H9 (cell line): ENCODE results near the gene DLGAP4. TPM values are rescaled to one million over a fixed set of nuclear protein-coding genes. Genes with fewer than 3 reads are reported as not detected.

Experiments
- DNase-seq: peaks from one replicate; pipeline ENCODE4 v3.0.0-alpha.2; 2017
- H2AFZ ChIP-seq: one replicate; pipeline ENCODE4 v1.6.1; 2013; ENCODE audit warnings: mild to moderate bottlenecking, low read length, control low read depth, moderate library complexity
- H2AK5ac ChIP-seq: 2 replicates; pipeline ENCODE4 v1.6.1; 2013; ENCODE audit warnings: low read length, control low read depth, mixed read lengths; ENCODE audit not compliant: insufficient read length
- H2BK120ac ChIP-seq: one replicate; pipeline ENCODE4 v1.6.1; 2013; ENCODE audit warnings: low read depth, mild to moderate bottlenecking, low read length, control low read depth, inconsistent platforms; ENCODE audit not compliant: poor library complexity, severe bottlenecking
- H2BK12ac ChIP-seq: 2 replicates; pipeline ENCODE4 v1.6.1; 2013; ENCODE audit warnings: low read length, control low read depth, mixed read lengths, low read depth; ENCODE audit not compliant: insufficient read length
- H2BK15ac ChIP-seq: 2 replicates; pipeline ENCODE4 v1.6.1; 2013; ENCODE audit warnings: low read depth, low read length, control low read depth
- H2BK20ac ChIP-seq: one replicate; pipeline ENCODE4 v1.6.1; 2013; ENCODE audit warnings: low read depth, mild to moderate bottlenecking, low read length, control low read depth, inconsistent platforms; ENCODE audit not compliant: poor library complexity, severe bottlenecking
- H2BK5ac ChIP-seq: 2 replicates; pipeline ENCODE4 v1.6.1; 2013; ENCODE audit warnings: low read length, control low read depth, mixed read lengths; ENCODE audit not compliant: insufficient read length
- H3K14ac ChIP-seq: 2 replicates; pipeline ENCODE4 v1.6.1; 2013; ENCODE audit warnings: low read length, control low read depth; ENCODE audit not compliant: insufficient read depth
- H3K18ac ChIP-seq: 2 replicates; pipeline ENCODE4 v1.6.1; 2013; ENCODE audit warnings: low read depth, mild to moderate bottlenecking, mixed read lengths, low read length, control low read depth; ENCODE audit not compliant: insufficient read length
- H3K23ac ChIP-seq: 2 replicates; pipeline ENCODE4 v1.6.1; 2013; ENCODE audit warnings: low read length, control low read depth, mixed read lengths, low read depth; ENCODE audit not compliant: insufficient read length
- H3K23me2 ChIP-seq: 2 replicates; pipeline ENCODE4 v1.6.1; 2013; ENCODE audit warnings: low read depth, mild to moderate bottlenecking, mixed read lengths, low read length, control low read depth; ENCODE audit not compliant: insufficient read length, poor library complexity, severe bottlenecking
- H3K27ac ChIP-seq: 2 replicates; pipeline ENCODE4 v1.5.1; 2013; ENCODE audit warnings: low read length, control low read depth, mixed read lengths, low read depth; ENCODE audit not compliant: insufficient read length
- H3K27me3 ChIP-seq: 2 replicates; pipeline ENCODE4 v1.6.1; 2013; ENCODE audit warnings: low read length, control low read depth, inconsistent platforms; ENCODE audit not compliant: insufficient read depth
- H3K4ac ChIP-seq: 2 replicates; pipeline ENCODE4 v1.6.1; 2013; ENCODE audit warnings: low read depth, mild to moderate bottlenecking, control low read depth, inconsistent platforms, low read length, moderate library complexity
- H3K4me1 ChIP-seq: 2 replicates; pipeline ENCODE4 v1.6.1; 2013; ENCODE audit warnings: low read length, control low read depth, inconsistent platforms; ENCODE audit not compliant: insufficient read depth
- H3K4me2 ChIP-seq: 2 replicates; pipeline ENCODE4 v1.6.1; 2013; ENCODE audit warnings: low read length, control low read depth, mixed read lengths; ENCODE audit not compliant: insufficient read length, insufficient read depth
- H3K56ac ChIP-seq: 2 replicates; pipeline ENCODE4 v1.6.1; 2013; ENCODE audit warnings: low read depth, mild to moderate bottlenecking, mixed read lengths, low read length, control low read depth; ENCODE audit not compliant: insufficient read length
- H3K79me1 ChIP-seq: 2 replicates; pipeline ENCODE4 v1.6.1; 2013; ENCODE audit warnings: low read depth, mild to moderate bottlenecking, moderate library complexity, low read length, control low read depth, inconsistent platforms; ENCODE audit not compliant: insufficient read depth, poor library complexity, severe bottlenecking
- H3K79me2 ChIP-seq: 2 replicates; pipeline ENCODE4 v1.6.1; 2013; ENCODE audit warnings: low read length, control low read depth, inconsistent platforms; ENCODE audit not compliant: insufficient read depth
- H3K9ac ChIP-seq: 2 replicates; pipeline ENCODE4 v1.6.1; 2013; ENCODE audit warnings: low read length, control low read depth, mixed read lengths; ENCODE audit not compliant: insufficient read length; ENCODE audit errors: extremely low read depth
- H3K9me3 ChIP-seq: one replicate; pipeline ENCODE4 v1.6.1; 2013; ENCODE audit warnings: low read depth, low read length, inconsistent platforms; ENCODE audit not compliant: control insufficient read depth
- H3T11ph ChIP-seq: one replicate; pipeline ENCODE4 v1.6.1; 2013; ENCODE audit warnings: mild to moderate bottlenecking, low read length, control low read depth, inconsistent platforms
- H4K20me1 ChIP-seq: one replicate; pipeline ENCODE4 v1.6.1; 2013; ENCODE audit not compliant: control insufficient read depth, insufficient read length, insufficient read depth
- H4K5ac ChIP-seq: 2 replicates; pipeline ENCODE4 v1.6.1; 2013; ENCODE audit warnings: low read depth, mild to moderate bottlenecking, mixed read lengths, low read length, control low read depth; ENCODE audit not compliant: insufficient read length
- H4K8ac ChIP-seq: replicated peaks from 2 replicates; pipeline ENCODE4 v1.6.1; 2013; ENCODE audit warnings: low read length, control low read depth, mixed read lengths, low read depth; ENCODE audit not compliant: insufficient read length
- H4K91ac ChIP-seq: 2 replicates; pipeline ENCODE4 v1.6.1; 2013; ENCODE audit warnings: low read depth, mild to moderate bottlenecking, moderate library complexity, mixed read lengths, low read length, control low read depth; ENCODE audit not compliant: insufficient read length
- H3K27ac Mint-ChIP-seq, 3 experiments: 2 replicates in 2 of 3; 3 replicates in 1 of 3; pipeline ENCODE4 v1.8.0; 2020 to 2021; ENCODE audit warnings: mixed read lengths in 3 of 3, mild to moderate bottlenecking in 1 of 3, moderate library complexity in 1 of 3
- H3K27me3 Mint-ChIP-seq: 2 replicates; pipeline ENCODE4 v1.8.0; 2021; ENCODE audit warnings: low read depth, mild to moderate bottlenecking, moderate library complexity, mixed read lengths
- H3K36me3 Mint-ChIP-seq, 3 experiments: 2 replicates in 2 of 3; 3 replicates in 1 of 3; pipeline ENCODE4 v1.8.0; 2020 to 2021; ENCODE audit warnings: low read depth in 3 of 3, mixed read lengths in 3 of 3; ENCODE audit not compliant: insufficient read depth in 1 of 3
- H3K4me1 Mint-ChIP-seq, 2 experiments: 2 replicates each; pipeline ENCODE4 v1.8.0; 2020; ENCODE audit warnings: mixed read lengths in 2 of 2
- H3K4me3 Mint-ChIP-seq, 2 experiments: 2 replicates in 1 of 2; 3 replicates in 1 of 2; pipeline ENCODE4 v1.8.0; 2020 to 2021; ENCODE audit warnings: mild to moderate bottlenecking in 2 of 2, mixed read lengths in 2 of 2, moderate library complexity in 1 of 2
- H3K9me3 Mint-ChIP-seq, 2 experiments: 2 replicates in 1 of 2; 3 replicates in 1 of 2; pipeline ENCODE4 v1.8.0; 2020; ENCODE audit warnings: mild to moderate bottlenecking in 2 of 2, mixed read lengths in 2 of 2, moderate library complexity in 1 of 2
- WGBS: extraction: QIAGEN DNeasy Blood & Tissue Kit; methylation state at CpG from one replicate; pipeline ENCODE4 v1.1.7; 2013; ENCODE audit warnings: missing lambda C conversion rate, low lambda C conversion rate, mixed read lengths; ENCODE audit not compliant: insufficient read length; ENCODE audit errors: extremely low coverage; 5-methylcytosine and 5-hydroxymethylcytosine counted together
- total RNA-seq: library from RNA; stranded (reverse); gene quantifications from 2 replicates; pipeline ENCODE4 v1.2.1, GENCODE V29; 2021
- TF ChIP-seq, protein P1 (sequence below): fragments of 200-600 bp; sonication (generic); conservative IDR thresholded peaks from 3 replicates; pipeline ENCODE4 v1.8.0; 2021; ENCODE audit warnings: antibody characterized with exemption, mild to moderate bottlenecking

DLGAP4 gene
- total RNA-seq, 1 experiment from 2014 or later: 48.0 TPM

DNA sequence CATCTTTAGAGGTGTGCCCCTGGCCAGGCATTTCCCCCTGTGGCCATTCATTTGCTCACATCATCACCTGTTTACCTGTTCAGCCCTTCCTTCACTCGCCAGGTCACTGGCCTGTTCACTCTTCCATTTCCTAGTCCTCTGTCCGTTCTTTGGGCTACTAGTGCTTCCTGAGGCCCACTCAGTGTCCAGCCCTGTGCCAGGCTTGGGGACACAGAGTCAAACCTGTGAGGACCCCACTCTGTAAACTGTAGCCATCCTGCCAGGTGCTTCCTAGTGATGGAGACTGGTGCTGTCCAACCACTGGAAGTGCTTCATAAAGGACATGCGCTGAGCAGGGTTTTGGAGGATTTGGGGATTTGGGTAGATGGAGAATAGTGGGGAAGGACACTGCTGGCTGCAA, 3.5 kb downstream of the DLGAP4 start:
- Mint-ChIP-seq H3K9me3 (no peaks in the 10 kb centered on the region), H3K4me1 (peaks cover 9 to 24% of the 10 kb centered on the region in 2 experiments), H3K36me3 (no peaks in the 10 kb centered on the region), H3K27ac (no peak overlapping the region), H3K27me3 (peaks cover 67% of the 10 kb centered on the region), H3K4me3 (no peak overlapping the region)
- Histone ChIP-seq H3K79me1 (no peaks in the 10 kb centered on the region), H4K5ac (no peak overlapping the region), H2BK120ac (no peak overlapping the region), H2BK15ac (no peak overlapping the region), H3K9me3 (no peaks in the 10 kb centered on the region), H3K27ac (no peak overlapping the region), H3K56ac (no peak overlapping the region), H4K8ac (no peak overlapping the region), H4K20me1 (peaks cover 3% of the 10 kb centered on the region), H2AFZ (no peak overlapping the region), H3K9ac (no peak overlapping the region), H4K91ac (no peak overlapping the region), H3K18ac (no peak overlapping the region), H2BK12ac (no peak overlapping the region), H3K27me3 (peaks cover 5% of the 10 kb centered on the region; the same call in 1 of the 2 replicates), H3K4me1 (no peaks in the 10 kb centered on the region), H3T11ph (no peak overlapping the region), H3K14ac (no peak overlapping the region), H2BK5ac (no peak overlapping the region), H3K4me2 (no peak overlapping the region), H3K23me2 (peaks cover 11% of the 10 kb centered on the region), H2BK20ac (no peak overlapping the region), H3K79me2 (no peaks in the 10 kb centered on the region), H3K4ac (no peak overlapping the region), H3K23ac (no peak overlapping the region), H2AK5ac (no peak overlapping the region)
- DNase-seq: no peak
- WGBS: no CpG with 5 or more reads among the region's 3 CpGs
- TF ChIP-seq, protein P1, sequence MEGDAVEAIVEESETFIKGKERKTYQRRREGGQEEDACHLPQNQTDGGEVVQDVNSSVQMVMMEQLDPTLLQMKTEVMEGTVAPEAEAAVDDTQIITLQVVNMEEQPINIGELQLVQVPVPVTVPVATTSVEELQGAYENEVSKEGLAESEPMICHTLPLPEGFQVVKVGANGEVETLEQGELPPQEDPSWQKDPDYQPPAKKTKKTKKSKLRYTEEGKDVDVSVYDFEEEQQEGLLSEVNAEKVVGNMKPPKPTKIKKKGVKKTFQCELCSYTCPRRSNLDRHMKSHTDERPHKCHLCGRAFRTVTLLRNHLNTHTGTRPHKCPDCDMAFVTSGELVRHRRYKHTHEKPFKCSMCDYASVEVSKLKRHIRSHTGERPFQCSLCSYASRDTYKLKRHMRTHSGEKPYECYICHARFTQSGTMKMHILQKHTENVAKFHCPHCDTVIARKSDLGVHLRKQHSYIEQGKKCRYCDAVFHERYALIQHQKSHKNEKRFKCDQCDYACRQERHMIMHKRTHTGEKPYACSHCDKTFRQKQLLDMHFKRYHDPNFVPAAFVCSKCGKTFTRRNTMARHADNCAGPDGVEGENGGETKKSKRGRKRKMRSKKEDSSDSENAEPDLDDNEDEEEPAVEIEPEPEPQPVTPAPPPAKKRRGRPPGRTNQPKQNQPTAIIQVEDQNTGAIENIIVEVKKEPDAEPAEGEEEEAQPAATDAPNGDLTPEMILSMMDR: no peak
